GM15510 (cell line): ENCODE results near the gene KIAA1614.

Source experiments
- POLR2A ChIP-seq: IDR thresholded peaks from 3 replicates; pipeline ENCODE4 v1.6.1; 2011; ENCODE audit warnings: borderline replicate concordance; ENCODE audit not compliant: insufficient read length; ENCODE audit errors: extremely low read depth

The KIAA1614 gene

DNA sequence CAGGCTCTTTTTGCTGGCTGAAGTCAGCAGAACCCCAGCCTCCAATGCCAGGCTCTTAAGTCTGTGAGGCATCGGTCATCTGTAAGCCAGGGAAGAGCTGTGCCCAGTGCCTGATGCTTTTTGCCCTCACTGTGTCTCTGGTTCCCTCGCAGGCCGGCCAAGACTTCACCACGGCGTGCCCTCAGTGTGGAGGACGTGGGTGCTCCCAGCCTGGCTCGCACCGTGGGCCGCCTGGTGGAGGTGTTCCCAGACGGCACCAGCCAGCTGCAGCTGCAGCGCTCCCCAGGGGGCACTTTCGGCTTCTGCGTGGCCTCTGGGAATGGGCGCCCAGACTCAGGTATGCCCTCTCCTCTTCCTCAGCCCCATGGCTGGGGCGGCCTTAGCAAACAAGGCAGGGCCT is 32.5 kb downstream of the KIAA1614 start:
- TF ChIP-seq POLR2A = no peak

DNA sequence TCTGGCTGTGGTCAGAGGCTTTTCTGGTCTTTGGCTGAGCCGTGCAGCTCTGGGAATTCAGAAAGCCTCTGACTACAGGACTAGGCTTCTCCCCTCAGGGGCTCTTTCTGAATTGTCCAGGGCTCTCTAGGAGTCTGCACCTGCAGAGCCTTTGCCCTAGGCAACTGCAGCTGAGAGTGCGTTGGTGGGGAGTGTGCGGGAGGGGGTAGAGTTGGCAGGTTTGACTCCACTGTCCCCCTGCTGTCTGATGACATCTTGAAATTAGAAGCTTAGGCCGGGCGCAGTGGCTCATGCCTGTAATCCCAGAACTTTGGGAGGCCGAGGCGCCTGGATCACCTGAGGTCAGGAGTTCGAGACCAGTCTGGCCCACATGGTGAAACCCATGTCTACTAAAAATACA is 32.9 kb downstream of the KIAA1614 start:
- TF ChIP-seq POLR2A = no peak

DNA sequence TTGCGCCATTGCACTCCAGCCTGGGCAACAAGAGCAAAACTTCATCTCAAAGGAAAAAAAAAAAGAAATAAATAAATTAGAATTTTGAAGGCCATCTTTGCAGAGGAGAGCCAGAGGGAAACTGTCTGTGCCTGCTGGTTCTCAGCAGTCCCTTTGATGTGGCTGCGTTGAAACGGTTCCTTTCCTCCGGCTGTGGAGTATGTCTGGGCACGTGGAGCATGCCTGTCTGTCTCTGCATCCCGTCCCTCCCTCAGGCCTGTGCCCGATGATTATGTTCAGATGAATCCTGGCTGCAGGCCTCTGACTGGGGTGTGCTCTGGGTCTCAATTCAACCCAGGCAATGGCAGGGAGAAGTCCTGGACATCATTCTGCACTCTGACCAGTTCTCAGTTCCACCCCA is 33.4 kb downstream of the KIAA1614 start:
- no peak for TF ChIP-seq POLR2A

DNA sequence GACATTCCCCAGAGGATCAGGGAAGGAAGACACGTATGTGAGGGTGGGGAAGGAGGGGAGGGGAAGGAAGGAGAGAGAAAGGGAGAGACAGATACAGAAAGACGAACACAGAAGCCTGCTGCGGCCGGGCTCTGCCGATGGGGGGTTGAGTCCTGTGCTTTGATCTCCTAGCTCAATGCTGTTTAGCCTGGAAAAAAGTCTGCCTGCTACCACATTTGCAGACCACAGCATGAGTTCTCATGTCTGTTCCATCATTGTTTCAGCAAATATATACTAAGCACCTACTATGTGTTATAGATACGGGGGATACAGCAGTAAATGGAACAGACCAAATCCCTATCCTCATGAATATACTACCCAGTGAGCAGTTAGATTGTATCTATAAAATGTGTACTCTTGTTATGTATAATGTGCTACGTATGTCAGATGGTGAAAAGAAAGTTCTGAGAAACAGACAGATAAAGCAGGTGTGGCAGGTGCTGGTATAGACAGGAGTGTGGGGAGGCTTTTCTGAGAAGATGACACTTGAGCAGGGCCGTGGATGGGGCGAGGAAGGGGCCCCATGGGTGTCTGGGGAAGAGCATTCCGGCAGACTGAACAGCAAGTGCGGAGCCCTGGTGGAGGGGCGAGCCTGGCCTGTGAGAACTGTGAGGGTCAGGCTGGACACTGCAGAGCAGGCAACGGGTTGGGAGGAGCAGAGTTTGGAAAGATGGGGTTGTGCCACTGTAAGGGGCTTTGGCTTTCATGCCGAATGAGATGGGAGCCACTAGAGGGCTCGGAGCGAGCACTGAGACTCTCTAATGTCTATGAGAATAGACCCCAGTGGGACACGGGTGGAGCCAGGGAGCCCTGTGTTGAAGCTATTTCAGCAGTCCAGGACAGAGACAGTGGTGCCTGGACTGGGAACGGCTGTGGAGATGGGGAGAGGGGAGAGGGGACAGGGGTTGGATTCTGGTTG is 34.1 kb downstream of the KIAA1614 start:
- TF ChIP-seq POLR2A = no peak

DNA sequence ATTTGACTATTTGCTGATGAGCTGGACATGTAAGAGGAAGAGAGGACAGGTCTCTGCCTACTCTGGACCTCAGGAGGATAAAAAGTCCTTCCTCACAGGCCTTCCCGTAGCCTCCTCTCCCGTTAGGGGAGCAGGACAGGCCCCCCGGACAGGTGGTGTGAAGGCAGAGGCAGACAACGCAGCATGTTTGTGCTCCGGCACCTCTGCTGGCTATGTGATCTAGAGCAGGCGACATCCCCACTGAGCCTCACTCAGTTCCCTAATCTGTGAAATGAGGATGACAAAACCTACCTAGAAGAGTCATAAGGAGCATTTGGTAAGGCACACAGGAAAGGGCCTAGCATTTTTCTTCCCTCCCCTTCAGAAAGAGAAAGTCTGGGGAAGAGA is 34.8 kb downstream of the KIAA1614 start:
- no peak for TF ChIP-seq POLR2A

DNA sequence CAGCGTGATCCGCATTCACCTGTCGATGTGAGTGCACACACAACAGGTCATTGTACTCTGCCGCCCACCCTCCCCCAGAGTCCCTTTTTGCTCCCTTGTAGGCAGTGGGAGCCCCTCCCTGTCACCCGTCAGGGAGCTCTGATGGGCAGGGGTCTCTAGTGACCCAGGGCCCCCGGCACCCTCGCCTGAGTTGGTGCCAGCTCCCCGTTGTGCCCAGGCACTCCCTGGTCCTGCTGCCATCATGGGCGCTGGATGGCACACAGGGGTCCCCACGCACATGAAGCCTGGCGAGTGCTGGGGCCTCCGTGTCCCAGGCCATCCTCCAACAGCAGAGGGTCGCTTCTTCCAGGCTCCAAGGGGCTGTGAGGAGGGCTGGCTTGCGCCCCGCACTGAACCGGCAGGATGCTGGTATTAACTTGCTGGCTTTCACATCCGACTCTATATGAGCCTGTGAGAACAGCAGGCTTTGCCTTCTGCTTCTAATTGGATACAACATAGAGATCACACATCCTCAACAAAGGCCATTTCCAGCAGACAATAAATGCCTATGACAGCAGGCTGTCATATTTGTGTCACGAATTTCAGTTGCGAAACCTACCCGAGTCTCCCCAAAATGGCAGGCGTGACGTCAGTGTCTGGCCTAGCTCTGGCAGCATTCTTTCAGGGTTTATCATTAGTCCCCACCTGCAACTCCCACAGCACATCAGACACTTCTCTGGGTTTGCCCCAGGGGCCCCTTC is 35.4 kb downstream of the KIAA1614 start:
- TF ChIP-seq POLR2A = no peak

DNA sequence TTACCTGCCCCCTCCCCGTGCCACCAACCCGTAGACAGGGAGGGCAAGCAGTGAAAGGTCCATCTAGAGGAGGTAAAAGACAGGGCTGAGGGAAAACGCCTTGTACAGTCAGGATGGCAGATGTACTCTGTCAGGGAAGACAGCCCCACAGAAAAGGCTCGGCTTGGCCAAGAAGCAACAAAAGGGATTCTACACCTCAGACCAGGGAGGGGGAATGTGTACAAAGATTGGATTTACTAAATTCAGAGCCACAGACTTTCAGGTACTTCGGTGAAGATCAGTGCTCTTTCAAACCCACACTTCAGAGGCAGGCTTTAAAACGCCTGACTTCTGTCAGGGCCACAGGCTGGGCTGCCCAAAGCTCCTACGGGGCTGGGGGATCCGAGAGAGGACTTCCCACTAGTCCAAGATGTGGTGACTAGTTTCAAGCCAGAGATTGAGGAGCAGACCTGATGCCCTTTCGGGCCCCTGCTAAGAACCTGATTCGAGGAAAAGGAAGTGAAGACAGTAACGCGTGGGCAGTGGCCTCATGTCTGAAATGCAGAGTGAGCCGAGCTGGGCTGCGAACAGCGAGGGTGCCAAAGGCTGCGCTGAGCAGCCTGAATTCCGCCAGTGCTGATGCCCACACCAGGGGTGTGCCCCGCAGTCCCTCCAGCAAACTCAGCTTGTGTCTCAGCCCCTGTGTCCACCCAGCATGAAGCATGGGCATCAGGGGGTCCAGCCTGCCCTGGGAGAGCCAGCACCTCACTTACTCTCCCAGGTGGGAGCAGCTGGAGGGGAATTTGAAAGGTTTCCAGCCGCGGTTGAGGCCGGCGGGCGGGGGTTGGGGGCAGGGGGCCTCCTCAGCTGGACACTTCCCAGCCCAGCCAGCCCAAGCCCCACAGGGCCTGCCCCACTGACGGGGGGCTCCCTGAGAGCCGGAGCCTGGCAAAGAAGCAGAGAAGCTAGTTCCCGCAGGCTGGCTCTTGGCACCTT is 36.2 kb downstream of the KIAA1614 start:
- TF ChIP-seq POLR2A = no peak

DNA sequence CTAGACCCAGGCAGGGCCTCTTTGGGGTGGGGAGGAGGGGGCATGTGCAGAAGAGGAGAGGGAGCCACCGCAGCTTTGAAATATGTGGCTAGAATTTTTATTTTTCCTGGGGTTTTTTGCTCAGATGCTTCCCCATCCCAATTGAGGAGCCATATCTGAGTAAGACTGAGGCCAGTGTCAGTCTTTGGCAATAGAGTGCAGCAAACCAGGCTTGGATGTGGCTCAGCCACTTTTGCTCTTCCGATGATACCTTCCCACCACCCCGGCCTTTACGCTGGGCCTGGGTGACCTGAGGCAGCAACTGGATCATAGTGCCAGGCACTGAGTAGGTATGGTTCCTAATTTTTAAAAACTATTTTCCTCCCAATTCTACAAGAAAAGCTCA is 36.9 kb downstream of the KIAA1614 start:
- no peak for TF ChIP-seq POLR2A

DNA sequence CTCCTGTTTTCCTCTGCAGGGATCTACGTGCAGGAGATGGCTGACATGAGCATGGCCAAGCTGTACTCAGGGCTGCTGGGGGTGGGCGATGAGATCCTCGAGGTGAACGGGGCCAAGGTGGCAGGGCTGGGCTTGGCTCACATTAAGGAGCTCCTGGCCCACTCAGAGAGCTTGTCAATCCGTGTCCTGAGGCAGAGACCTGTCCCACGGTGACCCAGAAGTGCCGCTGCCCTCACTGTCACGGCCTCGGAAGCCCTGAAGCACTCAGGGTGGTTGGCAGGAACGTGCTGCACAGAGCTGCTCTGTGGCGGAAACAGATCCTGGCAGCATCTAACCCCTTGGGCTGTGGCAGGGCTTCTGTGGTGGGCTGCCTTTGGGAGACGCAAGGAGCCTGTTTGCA is 37.6 kb downstream of the KIAA1614 start:
- no peak for TF ChIP-seq POLR2A

DNA sequence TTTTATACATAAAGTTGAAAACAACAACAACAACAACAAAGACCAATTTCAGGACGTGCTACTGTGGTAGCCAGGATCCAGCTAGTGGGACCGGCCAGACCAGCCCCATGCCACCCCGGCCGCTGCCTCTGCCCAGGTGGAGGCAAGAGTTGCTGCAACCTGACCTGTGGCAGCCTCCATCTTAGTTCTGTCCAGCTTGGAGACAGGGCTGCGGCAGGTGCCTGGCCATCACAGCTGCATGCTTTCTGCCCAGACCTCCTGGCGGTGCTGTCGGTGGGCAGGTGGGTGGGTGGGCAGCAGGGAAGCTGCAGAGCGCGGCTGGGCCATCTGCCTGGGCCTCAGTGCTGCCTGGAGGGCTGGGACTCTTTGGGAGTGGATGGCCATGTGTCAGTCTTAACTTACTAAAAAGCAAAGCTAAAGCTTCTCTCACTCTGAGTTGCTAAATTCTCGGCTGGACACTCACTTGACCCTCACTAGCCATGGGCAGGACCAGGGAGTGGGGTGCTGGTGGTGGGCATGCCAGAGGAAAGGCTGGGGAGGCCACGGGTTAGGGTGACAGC is 38.6 kb downstream of the KIAA1614 start:
- no peak for TF ChIP-seq POLR2A

DNA sequence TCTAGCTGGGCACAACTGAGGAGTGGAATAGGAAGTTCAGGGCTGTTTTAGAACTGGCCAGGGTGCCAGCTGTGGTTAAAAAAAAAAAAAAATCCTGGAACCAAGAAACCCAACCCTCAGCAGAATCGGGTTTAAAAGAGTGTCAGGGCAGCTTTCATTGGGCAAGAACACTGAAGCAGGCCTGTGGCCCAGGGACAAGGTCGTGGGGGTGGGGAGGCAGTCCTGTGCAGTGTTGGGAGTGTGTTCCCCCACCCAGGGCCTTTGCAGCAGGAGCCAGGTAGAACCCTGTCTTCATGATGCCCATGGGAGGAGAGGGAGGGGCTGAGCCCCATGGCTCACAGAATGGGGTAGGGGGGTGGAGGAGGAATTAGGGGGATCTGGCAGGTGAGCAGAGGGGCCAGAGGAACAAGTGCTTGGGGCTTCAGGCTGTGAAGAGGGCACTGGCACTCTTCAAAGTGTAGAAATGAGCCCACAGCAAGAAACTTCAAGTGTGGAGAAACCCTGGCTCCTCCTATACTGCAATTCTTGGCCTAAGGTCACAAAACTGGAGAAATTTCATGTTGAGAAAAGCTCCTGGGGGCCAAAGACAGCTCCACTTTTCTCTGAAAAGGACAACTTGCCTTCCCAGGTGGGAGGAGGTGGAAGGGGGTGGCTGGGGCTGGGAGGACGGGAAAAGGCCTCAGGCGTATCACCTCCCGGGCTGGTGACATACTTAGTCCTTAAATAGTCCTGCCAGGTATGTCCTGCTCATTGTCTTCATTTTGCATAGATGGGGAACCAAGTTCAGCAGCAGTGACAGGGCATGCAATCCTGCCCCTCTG is 39.3 kb downstream of the KIAA1614 start:
- TF ChIP-seq POLR2A = no peak

DNA sequence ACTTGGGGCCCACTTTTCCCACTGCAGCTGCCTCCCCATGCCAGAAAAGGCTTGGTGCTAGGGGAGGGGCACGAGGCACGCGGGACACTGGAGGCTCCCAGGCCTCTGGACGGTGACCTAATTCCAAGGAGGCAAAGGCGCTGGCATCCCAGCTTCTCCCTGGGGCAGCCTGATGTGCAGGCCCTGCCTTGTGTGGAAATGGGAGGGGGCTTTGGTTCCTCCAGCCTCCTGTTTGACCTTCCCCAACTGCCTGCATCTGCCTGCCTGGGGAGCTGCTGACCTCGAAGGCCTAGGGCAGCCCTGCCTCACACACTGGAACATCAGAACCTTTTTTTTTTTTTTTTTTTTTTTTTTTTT is 39.9 kb downstream of the KIAA1614 start:
- TF ChIP-seq POLR2A = no peak

DNA sequence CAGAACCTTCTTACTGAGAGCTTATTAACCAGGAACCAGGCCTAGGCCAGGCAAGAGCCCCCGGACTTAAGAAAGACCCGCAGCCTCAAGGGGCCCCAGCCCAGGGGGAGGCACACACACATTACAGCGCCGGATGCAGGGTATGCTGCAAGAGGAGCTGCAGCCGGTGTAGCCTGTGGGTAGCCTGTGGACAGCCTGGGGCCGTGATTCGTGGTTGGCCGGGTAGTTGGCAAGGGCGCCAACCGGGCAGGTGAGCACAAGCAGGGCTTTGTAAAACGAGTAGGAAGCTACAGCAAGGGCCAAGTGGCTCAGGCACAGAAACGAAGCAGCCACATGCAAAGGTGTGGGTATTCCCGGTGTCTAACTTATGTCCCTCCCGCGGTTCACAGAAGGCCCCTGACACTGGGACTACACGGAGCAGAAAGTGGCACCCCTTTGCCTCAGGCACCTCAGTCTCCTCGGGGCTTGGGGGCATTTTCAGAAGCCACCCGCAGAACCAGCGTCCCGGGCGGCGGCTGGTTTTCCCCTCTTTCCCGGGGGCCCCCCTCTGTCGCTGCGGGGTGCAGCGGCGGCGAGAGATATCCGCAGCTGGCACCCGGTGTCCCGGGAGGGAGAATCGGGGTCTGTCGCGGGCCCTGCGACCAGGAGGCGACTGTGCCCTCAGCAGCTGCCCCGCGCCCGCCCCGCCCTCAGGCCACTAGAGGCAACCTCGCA is 40.8 kb downstream of the KIAA1614 start:
- no peak for TF ChIP-seq POLR2A
